Purkinje cell (primary cell): ENCODE results near the gene SNTA1. TPM values are rescaled to one million over a fixed set of nuclear protein-coding genes. Genes with fewer than 3 reads are reported as not detected.

ENCODE experiments used
- polyA plus RNA-seq: library from polyadenylated mRNA; unstranded; fragments of >200 nt; fragmentation: Nextera tagmentation; gene quantifications from 2 replicates; pipeline ENCODE4 v1.2.1, GENCODE V29; 2014

The SNTA1 gene
- polyA plus RNA-seq: 4.0 and 5.5 TPM in 2 replicates

DNA sequence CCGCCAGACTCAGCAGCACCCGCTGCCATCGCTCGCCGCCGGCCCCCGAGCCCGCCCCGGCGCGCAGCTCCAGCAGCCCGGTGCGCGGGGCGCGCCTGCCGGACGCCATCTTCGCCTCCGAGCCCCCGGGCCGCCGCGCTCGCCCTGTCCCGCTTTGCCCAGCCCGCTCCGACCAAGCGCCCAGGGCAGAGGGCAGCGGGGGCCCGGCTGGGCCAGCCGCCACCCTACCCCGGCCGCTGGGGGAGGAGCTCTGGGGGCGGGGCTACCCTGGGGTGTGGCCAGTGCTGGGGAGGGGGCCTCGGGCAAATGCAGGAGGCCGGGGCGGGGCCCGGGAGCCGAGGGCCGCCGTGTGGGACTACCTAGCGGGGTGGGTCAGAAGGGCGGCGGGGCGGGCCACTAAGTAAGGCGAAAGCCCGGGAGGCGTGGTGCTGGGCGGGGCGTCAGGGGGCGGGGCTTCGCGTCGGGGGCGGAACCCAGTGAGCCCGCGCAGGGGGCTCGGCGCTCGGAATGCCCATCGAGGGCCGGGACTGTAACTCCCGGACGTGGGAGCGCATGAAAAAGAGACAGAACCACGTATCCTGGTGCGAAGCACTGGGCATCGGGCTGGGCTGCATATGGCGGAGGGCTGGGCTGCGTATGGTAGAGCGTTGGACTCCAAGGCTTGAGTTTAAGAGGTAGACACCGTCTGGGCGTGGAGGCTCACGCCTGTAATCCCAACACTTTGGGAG, at the start of gene SNTA1:
SNTA1 (minus strand) TSS at position 252 of the 728 bp plus-strand sequence; CDS start at position 109, 143 bp downstream.

GRCh38 chr20:33490023-33490933, 46.7 kb upstream of the SNTA1 start, which contains the start of gene CBFA2T2:
TSS of gene CBFA2T2 (plus strand) at chr20:33490096. CDS start at chr20:33490268, 172 bp downstream.

DNA sequence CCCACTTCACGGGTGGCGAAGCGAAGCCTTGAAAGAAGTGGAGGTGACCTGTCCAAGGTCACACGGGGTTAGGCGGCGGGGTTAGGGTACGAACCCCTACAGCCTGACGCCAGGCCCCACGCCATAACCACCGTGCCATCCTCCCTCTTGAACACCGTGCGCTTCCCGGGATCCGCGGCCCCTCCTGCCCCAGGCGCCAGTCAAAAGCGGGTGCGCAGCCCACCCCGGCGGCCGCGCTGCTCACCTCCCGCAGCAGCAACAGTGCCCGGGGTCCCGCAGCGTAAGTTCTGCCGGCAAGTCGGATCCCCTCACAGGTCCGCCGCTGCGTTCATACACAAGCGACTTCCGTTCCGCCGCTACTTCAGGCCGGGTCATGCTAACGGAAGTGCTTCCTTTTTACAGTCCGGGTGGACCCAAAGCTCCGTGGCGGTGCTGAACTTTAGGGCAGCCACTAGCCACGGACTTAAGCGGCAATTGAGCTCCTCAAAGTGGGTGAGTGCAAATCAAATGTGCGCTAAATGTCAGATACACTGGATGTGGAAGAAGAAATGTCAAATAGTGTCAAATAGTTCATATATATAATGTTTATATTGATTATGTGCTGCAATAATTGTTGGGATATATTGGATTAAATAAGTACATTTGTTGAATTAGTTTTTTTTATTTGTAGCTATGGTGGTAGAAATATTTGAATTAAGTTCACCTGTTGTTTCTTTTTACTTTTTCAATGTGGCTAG, 42.2 kb downstream of the SNTA1 start, which contains the start of gene CDK5RAP1:
CDK5RAP1 (minus strand) TSS at position 336 of the 737 bp plus-strand sequence. CDS start 4,455 bp downstream, outside the sequence.

Other genes starting within 250 kb of the SNTA1 start
- gene BPIFA3, start 226.4 kb downstream of the SNTA1 start, polyA plus RNA-seq: not detected in 2 replicates
- gene BPIFA1, start 207.8 kb downstream of the SNTA1 start, polyA plus RNA-seq: not detected in 2 replicates
- not detected in 2 replicates for gene BPIFB1, start 160.5 kb downstream of the SNTA1 start, polyA plus RNA-seq
- 31.7 and 37.6 TPM in 2 replicates for gene CDK5RAP1, start 42.2 kb downstream of the SNTA1 start, polyA plus RNA-seq
- 3.4 and 6.9 TPM in 2 replicates for gene CBFA2T2, start 46.3 kb upstream of the SNTA1 start, polyA plus RNA-seq
- gene C20orf144, start 218.6 kb upstream of the SNTA1 start, polyA plus RNA-seq: not detected in 2 replicates
- not detected in 2 replicates for gene ACTL10, start 223.2 kb upstream of the SNTA1 start, polyA plus RNA-seq
- gene NECAB3, start 230.7 kb upstream of the SNTA1 start, polyA plus RNA-seq: 5.1 and 6.1 TPM in 2 replicates
- not detected in 2 replicates for gene E2F1, start 242.6 kb upstream of the SNTA1 start, polyA plus RNA-seq